HCT116 (cell line): ENCODE measurements around the gene KRTAP9-1. TPM values are rescaled to one million over a fixed set of nuclear protein-coding genes. Genes with fewer than 3 reads are reported as not detected.

Experiments used
- ATAC-seq: fragments of 200-7000 bp; cut with Tn5 transposase; 2 replicates; pipeline ENCODE4 v1.9.1; 2020; ENCODE audit warnings: mild to moderate bottlenecking, moderate library complexity
- BruUV-seq: library from RNA; stranded (reverse); fragments of 400-500 nt; replicated peaks from 2 replicates; lab custom pipeline; 2021; lab: Mats Ljungman, UMichigan
- CTCF ChIA-PET: fragments of 300-600 bp; sonication (Branson Sonifier 250); formaldehyde crosslinking; loops from one replicate; lab custom pipeline; 2021; ENCODE audit warnings: antibody characterized with exemption; lab: Charles Lee
- POLR2A ChIA-PET: fragments of 300-600, 350-600 bp; sonication (Branson Sonifier 250); formaldehyde crosslinking; loops from one replicate; lab custom pipeline; 2021; ENCODE audit warnings: antibody characterized with exemption; lab: Charles Lee
- RAD21 ChIA-PET, 2 experiments: fragments of 300-600 bp; sonication (Branson Sonifier 250); formaldehyde crosslinking; loops; one replicate each; lab custom pipeline; 2023; ENCODE audit warnings: low total read pairs in 2 of 2; ENCODE audit not compliant: uncharacterized antibody in 2 of 2, unreplicated experiment in 2 of 2, low non-redundant PET in 1 of 2; lab: Charles Lee
- DNase-seq: peaks from one replicate; pipeline ENCODE4 v3.0.0-alpha.2; 2010; ENCODE audit warnings: low read depth, low spot score
- H2AFZ ChIP-seq: fragments of 200-600 bp; shearing (Covaris generic), sonication (generic); 2 replicates; pipeline ENCODE4 v1.6.1; 2017; ENCODE audit warnings: low read depth, mixed run types, mixed read lengths, antibody characterized with exemption, low read length; ENCODE audit not compliant: poor library complexity, severe bottlenecking
- H3K27ac ChIP-seq: 2 replicates; pipeline ENCODE4 v1.5.1; 2012; ENCODE audit warnings: low read depth, low read length
- H3K27me3 ChIP-seq: fragments of 200-600 bp; sonication (generic); 2 replicates; pipeline ENCODE4 v1.6.1; 2016; ENCODE audit warnings: mixed run types, low read length, mixed read lengths; ENCODE audit not compliant: insufficient read depth
- H3K36me3 ChIP-seq, 2 experiments: fragments of 200-500 bp in 1 of 2; fragments of 200-600 bp in 1 of 2; sonication (Bioruptor generic) in 1 of 2; sonication (generic) in 1 of 2; 2 replicates each; pipeline versions ENCODE4 v1.5.1 to v1.6.1; 2014 to 2016; ENCODE audit warnings: low read length in 2 of 2, inconsistent platforms in 1 of 2, mixed read lengths in 1 of 2, mixed run types in 1 of 2; ENCODE audit not compliant: insufficient read depth in 2 of 2, control insufficient read depth in 1 of 2
- H3K4me1 ChIP-seq, 2 experiments: fragments of 200-600 bp in 1 of 2; sonication (generic) in 1 of 2; 2 replicates each; pipeline versions ENCODE4 v1.5.1 to v1.6.1; 2012 to 2017; ENCODE audit warnings: low read length in 2 of 2, inconsistent platforms in 1 of 2, mild to moderate bottlenecking in 1 of 2, mixed read lengths in 1 of 2, mixed run types in 1 of 2, moderate library complexity in 1 of 2; ENCODE audit not compliant: insufficient read depth in 2 of 2, control insufficient read depth in 1 of 2
- H3K4me2 ChIP-seq: fragments of 200-600 bp; sonication (generic); 2 replicates; pipeline ENCODE4 v1.6.1; 2017; ENCODE audit warnings: mixed run types, low read length, mixed read lengths
- H3K4me3 ChIP-seq, 2 experiments: fragments of 200-600 bp in 1 of 2; sonication (generic) in 1 of 2; replicated peaks in 1 of 2; 2 replicates each; pipeline ENCODE4 v1.5.1; 2011 to 2016; ENCODE audit warnings: low read length in 2 of 2, control low read depth in 1 of 2, low read depth in 1 of 2, mild to moderate bottlenecking in 1 of 2, mixed read lengths in 1 of 2, mixed run types in 1 of 2
- H3K79me2 ChIP-seq: fragments of 200-600 bp; sonication (generic); 2 replicates; pipeline ENCODE4 v1.6.1; 2017; ENCODE audit warnings: mild to moderate bottlenecking, mixed run types, low read length, moderate library complexity, mixed read lengths; ENCODE audit not compliant: insufficient read depth
- H3K9ac ChIP-seq: fragments of 200-600 bp; sonication (generic); 2 replicates; pipeline ENCODE4 v1.6.1; 2016; ENCODE audit warnings: low read length, mixed read lengths
- H3K9me2 ChIP-seq: fragments of 200-600 bp; sonication (generic), shearing (Covaris generic); 2 replicates; pipeline ENCODE4 v1.6.1; 2017; ENCODE audit warnings: mixed run types, mild to moderate bottlenecking, moderate library complexity; ENCODE audit not compliant: insufficient read depth
- H3K9me3 ChIP-seq, 2 experiments: fragments of 200-500 bp in 1 of 2; fragments of 200-600 bp in 1 of 2; sonication (Bioruptor generic) in 1 of 2; sonication (generic) in 1 of 2; 2 replicates each; pipeline ENCODE4 v1.6.1; 2014 to 2017; ENCODE audit warnings: low read length in 2 of 2, mixed read lengths in 2 of 2, inconsistent platforms in 1 of 2, low read depth in 1 of 2, mild to moderate bottlenecking in 1 of 2, mixed run types in 1 of 2, moderate library complexity in 1 of 2; ENCODE audit not compliant: control insufficient read depth in 1 of 2, insufficient read depth in 1 of 2
- H4K20me1 ChIP-seq: fragments of 200-600 bp; sonication (generic), shearing (Covaris generic); 2 replicates; pipeline ENCODE4 v1.6.1; 2017; ENCODE audit warnings: mixed run types, mild to moderate bottlenecking, moderate library complexity; ENCODE audit not compliant: insufficient read depth
- CBX3 ChIP-seq: IDR thresholded peaks from 2 replicates; pipeline ENCODE4 v1.6.1; 2012; ENCODE audit warnings: low read depth
- CEBPB ChIP-seq: IDR thresholded peaks from 2 replicates; pipeline ENCODE4 v1.6.1; 2012; ENCODE audit warnings: low read depth
- CTCF ChIP-seq, 3 experiments: fragments of 200-600 bp in 1 of 3; sonication (generic) in 1 of 3; IDR thresholded peaks in 2 of 3; conservative IDR thresholded peaks in 1 of 3; 2 replicates each; pipeline ENCODE4 v1.5.1; 2012 to 2017; ENCODE audit warnings: low read depth in 2 of 3, low read length in 2 of 3, antibody characterized with exemption in 1 of 3, borderline replicate concordance in 1 of 3, control low read depth in 1 of 3, mild to moderate bottlenecking in 1 of 3, mixed read lengths in 1 of 3, mixed run types in 1 of 3, moderate library complexity in 1 of 3; ENCODE audit not compliant: insufficient read depth in 1 of 3
- EGR1 ChIP-seq: IDR thresholded peaks from 2 replicates; pipeline ENCODE4 v1.6.1; 2012; ENCODE audit warnings: low read depth
- EZH2 ChIP-seq: fragments of 200-600 bp; sonication (generic); IDR thresholded peaks from 2 replicates; pipeline ENCODE4 v1.6.1; 2017; ENCODE audit warnings: antibody characterized with exemption, mixed run types
- EZH2phosphoT487 ChIP-seq: fragments of 200-600 bp; IDR thresholded peaks from 2 replicates; pipeline ENCODE4 v1.6.1; 2018; ENCODE audit warnings: antibody characterized with exemption, borderline replicate concordance
- JUND ChIP-seq: IDR thresholded peaks from 2 replicates; pipeline ENCODE4 v1.6.1; 2012
- MAX ChIP-seq: IDR thresholded peaks from 2 replicates; pipeline ENCODE4 v1.6.1; 2012
- POLR2A ChIP-seq: IDR thresholded peaks from 2 replicates; pipeline ENCODE4 v1.7.0; 2011; ENCODE audit warnings: borderline replicate concordance; ENCODE audit not compliant: insufficient read depth, insufficient read length; ENCODE audit errors: extremely low read depth
- RAD21 ChIP-seq: IDR thresholded peaks from 2 replicates; pipeline ENCODE4 v1.6.1; 2012; ENCODE audit warnings: low read depth, mild to moderate bottlenecking
- REST ChIP-seq: IDR thresholded peaks from 2 replicates; pipeline ENCODE4 v1.6.1; 2012; ENCODE audit warnings: low read depth
- SIN3A ChIP-seq: IDR thresholded peaks from 2 replicates; pipeline ENCODE4 v1.6.1; 2012; ENCODE audit warnings: low read depth
- SRF ChIP-seq: IDR thresholded peaks from 2 replicates; pipeline ENCODE4 v1.6.1; 2012; ENCODE audit warnings: low read depth
- TCF7L2 ChIP-seq: IDR thresholded peaks from 2 replicates; pipeline ENCODE4 v1.7.0; 2011; ENCODE audit warnings: borderline replicate concordance, inconsistent platforms; ENCODE audit not compliant: insufficient read depth, insufficient read length; ENCODE audit errors: extremely low read depth
- YY1 ChIP-seq: IDR thresholded peaks from 2 replicates; pipeline ENCODE4 v1.6.1; 2011; ENCODE audit warnings: low read length, low read depth, moderate library complexity, mild to moderate bottlenecking; ENCODE audit not compliant: insufficient replicate concordance; ENCODE audit errors: extremely low read depth
- ZFX ChIP-seq: fragments of 450-650 bp; IDR thresholded peaks from 2 replicates; pipeline ENCODE4 v1.6.1; 2017
- ZNF274 ChIP-seq: fragments of 200-500 bp; sonication (Bioruptor generic); IDR thresholded peaks from 2 replicates; pipeline ENCODE4 v1.6.1; 2014; ENCODE audit warnings: mild to moderate bottlenecking, low read depth, low read length, inconsistent platforms
- intact Hi-C: fragments of 100-400 bp; cut with micrococcal nuclease; formaldehyde crosslinking; loops from 2 replicates; pipeline ENCODE4 v1.10.0; 2022
- total RNA-seq: library from RNA; stranded (reverse); gene quantifications from one replicate; pipeline ENCODE4 v1.2.1, GENCODE V29; 2021; ENCODE audit not compliant: unreplicated experiment

KRTAP9-1 gene
- total RNA-seq, 1 experiment from 2014 or later: not detected

GRCh38 chr17:41196068-41196467, 6.4 kb downstream of the KRTAP9-1 start:
- H3K27ac ChIP-seq: no peak overlapping the region
- no peak for TF ChIP-seq ZFX
- TF ChIP-seq RAD21: no peak
- no peak overlapping the region for H3K4me2 ChIP-seq
- ChIA-PET CTCF (no interaction called here), POLR2A (no interaction called here), RAD21 (no interaction called here)
- H3K27me3 ChIP-seq: no peaks in the 10 kb centered on the region
- no peaks in the 10 kb centered on the region for H4K20me1 ChIP-seq
- H3K9me3 ChIP-seq: no peaks in the 10 kb centered on the region
- ATAC-seq (no peak), DNase-seq (no peak)
- no peak overlapping the region for H2AFZ ChIP-seq
- no peaks in the 10 kb centered on the region for H3K9me2 ChIP-seq
- no peaks in the 10 kb centered on the region for H3K79me2 ChIP-seq
- H3K36me3 ChIP-seq: no peaks in the 10 kb centered on the region
- no peaks in the 10 kb centered on the region for H3K4me1 ChIP-seq
- BruUV-seq: no TSS peak
- H3K9ac ChIP-seq: no peak overlapping the region
- intact Hi-C loops: no loop called here
- no peak overlapping the region for H3K4me3 ChIP-seq

GRCh38 chr17:41199421-41200078, 9.9 kb downstream of the KRTAP9-1 start:
- no peak for ATAC-seq
- ChIA-PET RAD21 (no interaction called here), POLR2A (no interaction called here)
- TF ChIP-seq MAX: no peak
- TF ChIP-seq YY1: no peak
- TF ChIP-seq TCF7L2: no peak
- TF ChIP-seq POLR2A: no peak
- no peak for TF ChIP-seq EZH2
- TF ChIP-seq CTCF (IDR thresholded peaks at IDR 0.05 in 2 of 3, conservative IDR thresholded peaks at IDR 0.05 in 1 of 3; ENCODE audit: borderline replicate concordance in 1 of 3, insufficient read depth in 1 of 3, low read depth in 2 of 3, low read length in 2 of 3): no peak
- no peak for TF ChIP-seq EZH2phosphoT487
- no peak for TF ChIP-seq SRF
- TF ChIP-seq ZNF274: no peak
- no peak for TF ChIP-seq REST
- no peak for TF ChIP-seq CEBPB
- TF ChIP-seq JUND: no peak
- no peak for TF ChIP-seq SIN3A
- TF ChIP-seq CBX3: no peak
- no peak for TF ChIP-seq EGR1

More at GRCh38 chr17:41199421-41200078, 9.9 kb downstream of the KRTAP9-1 start:
- H3K4me1 ChIP-seq: no peaks in the 10 kb centered on the region
- no peaks in the 10 kb centered on the region for H3K79me2 ChIP-seq
- intact Hi-C loops: no loop called here
- H3K27ac ChIP-seq: no peak overlapping the region
- H3K9me3 ChIP-seq: no peaks in the 10 kb centered on the region
- no peak overlapping the region for H3K4me2 ChIP-seq
- no peaks in the 10 kb centered on the region for H3K9me2 ChIP-seq
- no peaks in the 10 kb centered on the region for H4K20me1 ChIP-seq
- BruUV-seq: no TSS peak
- H3K36me3 ChIP-seq: no peaks in the 10 kb centered on the region
- no peak overlapping the region for H2AFZ ChIP-seq
- H3K27me3 ChIP-seq: no peaks in the 10 kb centered on the region
- H3K9ac ChIP-seq: no peak overlapping the region
- CTCF ChIA-PET: no interaction called here
- no peak for DNase-seq
- H3K4me3 ChIP-seq: no peak overlapping the region
